MCF 10A (cell line): ENCODE measurements around the gene P3H1. TPM values are rescaled to one million over a fixed set of nuclear protein-coding genes. Genes with fewer than 3 reads are reported as not detected.

ENCODE experiments used
- BruUV-seq: library from RNA; stranded (reverse); fragments of 400-500 nt; replicated peaks from 2 replicates; lab custom pipeline; 2021; lab: Mats Ljungman, UMichigan
- CTCF ChIA-PET: fragments of 300-600 bp; sonication (Branson Sonifier 250); formaldehyde crosslinking; extraction: SDS; loops from one replicate; lab custom pipeline; 2021; ENCODE audit warnings: antibody characterized with exemption, inconsistent platforms; lab: Yijun Ruan, JAX
- POLR2A ChIA-PET: fragments of 300-600, 350-650 bp; sonication (Branson Sonifier 250); formaldehyde crosslinking; extraction: SDS; loops from one replicate; lab custom pipeline; 2020; ENCODE audit warnings: antibody characterized with exemption, inconsistent platforms; lab: Yijun Ruan, JAX
- DNase-seq: peaks from one replicate; pipeline ENCODE4 v3.0.0-alpha.2; 2018; ENCODE audit not compliant: unreplicated experiment
- H3K27ac Mint-ChIP-seq: one replicate; pipeline ENCODE4 v1.8.0; 2022; ENCODE audit warnings: mild to moderate bottlenecking, low read depth, mixed read lengths; ENCODE audit not compliant: unreplicated experiment
- H3K27me3 Mint-ChIP-seq: one replicate; pipeline ENCODE4 v1.8.0; 2022; ENCODE audit warnings: mixed read lengths; ENCODE audit not compliant: insufficient read depth, unreplicated experiment
- H3K36me3 Mint-ChIP-seq: one replicate; pipeline ENCODE4 v1.8.0; 2022; ENCODE audit warnings: mild to moderate bottlenecking, moderate library complexity, mixed read lengths; ENCODE audit not compliant: insufficient read depth, unreplicated experiment
- H3K4me1 Mint-ChIP-seq: one replicate; pipeline ENCODE4 v1.8.0; 2022; ENCODE audit warnings: mixed read lengths; ENCODE audit not compliant: insufficient read depth, unreplicated experiment
- H3K4me3 Mint-ChIP-seq: one replicate; pipeline ENCODE4 v1.8.0; 2022; ENCODE audit warnings: mild to moderate bottlenecking, moderate library complexity, mixed read lengths; ENCODE audit not compliant: unreplicated experiment
- H3K9me3 Mint-ChIP-seq: one replicate; pipeline ENCODE4 v1.8.0; 2022; ENCODE audit warnings: mixed read lengths; ENCODE audit not compliant: unreplicated experiment
- CTCF ChIP-seq: fragments of 200-600 bp; IDR thresholded peaks from one replicate; pipeline ENCODE4 v1.8.0; 2022; ENCODE audit warnings: antibody characterized with exemption, mild to moderate bottlenecking; ENCODE audit not compliant: unreplicated experiment
- intact Hi-C: fragments of 100-400 bp; cut with micrococcal nuclease; formaldehyde crosslinking; loops from 2 replicates; pipeline ENCODE4 v1.14.1; 2022
- total RNA-seq: library from RNA; stranded (reverse); gene quantifications from 2 replicates; pipeline ENCODE4 v1.2.3, GENCODE V29; 2022

The P3H1 gene
- total RNA-seq, 1 experiment from 2014 or later: 36.1 TPM

- no peak for DNase-seq
- Mint-ChIP-seq H3K4me1 (peaks cover 17% of the 10 kb centered on the region), H3K27me3 (no peaks in the 10 kb centered on the region), H3K4me3 (no peak within 1 kb of the TSS), H3K36me3 (no peaks in the 10 kb centered on the region), H3K27ac (no peak within 1 kb of the TSS), H3K9me3 (no peaks in the 10 kb centered on the region)
- ChIA-PET POLR2A (interaction anchor here (0.7 to 1.4 kb wide), 4 partner anchors 10 to 206 kb away, joined by 3 to 4 read pairs (median 4); partner anchors contain the start of gene YBX1), CTCF (interaction anchor here (1.5 kb wide), 1 partner anchor 13 kb away, joined by 4 read pairs; no protein-coding TSS in a partner anchor)
- no TSS peak for BruUV-seq
- TF ChIP-seq CTCF: no peak
- intact Hi-C loops: loop anchor here (10.0 kb wide), 1 partner anchor 595 kb away; no protein-coding TSS in a partner anchor
Measured at GRCh38 chr1:42739753-42740700, 26.8 kb downstream of the P3H1 start, which contains the start of gene CLDN19. CLDN19 (minus strand) TSS chr1:42740236; CDS start chr1:42740063, 173 bp downstream.

GRCh38 chr1:42738678-42739226 lies 28.1 kb downstream of the P3H1 start:
- Mint-ChIP-seq H3K27ac (no peak overlapping the region), H3K9me3 (no peaks in the 10 kb centered on the region)
- CTCF ChIA-PET: no interaction called here

GRCh38 chr1:42737986-42738677 lies 28.7 kb downstream of the P3H1 start:
- POLR2A ChIA-PET: interaction anchor here (0.9 to 1.1 kb wide), 2 partner anchors 8 to 28 kb away, joined by 3 to 5 read pairs; no protein-coding TSS in a partner anchor
- Mint-ChIP-seq H3K4me3 (no peak overlapping the region), H3K4me1 (peaks cover 9% of the 10 kb centered on the region), H3K27me3 (no peaks in the 10 kb centered on the region), H3K9me3 (no peaks in the 10 kb centered on the region), H3K27ac (no peak overlapping the region), H3K36me3 (no peaks in the 10 kb centered on the region)
- no TSS peak for BruUV-seq
- intact Hi-C loops: loop anchor here (10.0 kb wide), 1 partner anchor 593 kb away; no protein-coding TSS in a partner anchor
- TF ChIP-seq CTCF: no peak
- CTCF ChIA-PET: interaction anchor here (0.7 to 0.9 kb wide), 2 partner anchors 52 to 57 kb away, joined by 3 read pairs; no protein-coding TSS in a partner anchor
- no peak for DNase-seq

More at GRCh38 chr1:42738678-42739226, 28.1 kb downstream of the P3H1 start:
- Mint-ChIP-seq H3K27me3 (no peaks in the 10 kb centered on the region), H3K4me3 (no peak overlapping the region), H3K4me1 (peaks cover 15% of the 10 kb centered on the region), H3K36me3 (no peaks in the 10 kb centered on the region)
- BruUV-seq: no TSS peak
- POLR2A ChIA-PET: no interaction called here
- DNase-seq: no peak
- TF ChIP-seq CTCF: no peak
- intact Hi-C loops: loop anchor here (10.0 kb wide), 1 partner anchor 594 kb away; no protein-coding TSS in a partner anchor
